Lung (tissue), 12 donors: ENCODE measurements around the gene PKHD1. TPM values are rescaled to one million over a fixed set of nuclear protein-coding genes. Genes with fewer than 3 reads are reported as not detected.

Experiments used
- ATAC-seq: fragments of 200-7000 bp; cut with Tn5 transposase; one replicate; pipeline ENCODE4 v1.9.1; 2020; ENCODE audit warnings: moderate number of reproducible peaks; ENCODE audit not compliant: insufficient read depth, low FRiP score
- DNase-seq, 3 donors: peaks; one replicate each; pipeline ENCODE4 v3.0.0-alpha.2; 2013 to 2017
- H3K27ac ChIP-seq, 2 donors: one replicate each; pipeline ENCODE4 v1.5.1; 2013; ENCODE audit warnings: mild to moderate bottlenecking in 2 of 2, moderate library complexity in 2 of 2, control low read depth in 1 of 2, inconsistent platforms in 1 of 2, low read depth in 1 of 2, low read length in 1 of 2
- H3K27me3 ChIP-seq, 3 donors: one replicate each; pipeline ENCODE4 v1.5.1; 2013; ENCODE audit warnings: low read length in 2 of 3; ENCODE audit not compliant: control insufficient read depth in 3 of 3, insufficient read depth in 3 of 3
- H3K36me3 ChIP-seq, 4 donors: one replicate each; pipeline ENCODE4 v1.5.1; 2013; ENCODE audit warnings: low read length in 4 of 4, mild to moderate bottlenecking in 1 of 4, moderate library complexity in 1 of 4; ENCODE audit not compliant: control insufficient read depth in 4 of 4, insufficient read depth in 4 of 4
- H3K4me1 ChIP-seq, 5 donors: one replicate each; pipeline ENCODE4 v1.5.1; 2013; ENCODE audit warnings: low read length in 5 of 5, mild to moderate bottlenecking in 2 of 5, moderate library complexity in 1 of 5; ENCODE audit not compliant: control insufficient read depth in 5 of 5, insufficient read depth in 5 of 5
- H3K4me3 ChIP-seq: one replicate; pipeline ENCODE4 v1.5.1; 2013; ENCODE audit warnings: mild to moderate bottlenecking, control low read depth, moderate library complexity
- H3K9ac ChIP-seq, 2 donors: one replicate each; pipeline ENCODE4 v1.5.1; 2013; ENCODE audit warnings: low read length in 2 of 2, control low read depth in 1 of 2; ENCODE audit not compliant: insufficient read depth in 1 of 2
- H3K9me3 ChIP-seq, 4 donors: one replicate each; pipeline ENCODE4 v1.5.1; 2013; ENCODE audit warnings: low read length in 3 of 4, mild to moderate bottlenecking in 1 of 4, moderate library complexity in 1 of 4; ENCODE audit not compliant: control insufficient read depth in 4 of 4, insufficient read depth in 3 of 4
- CTCF ChIP-seq: IDR thresholded peaks from 2 replicates; pipeline ENCODE4 v1.5.1; 2012; ENCODE audit warnings: mild to moderate bottlenecking; ENCODE audit errors: control extremely low read depth, extremely low read depth
- WGBS, 2 donors: extraction: QIAGEN DNeasy Blood & Tissue Kit; methylation state at CpG; one replicate each; pipeline ENCODE4 v1.1.7; 2013; 5-methylcytosine and 5-hydroxymethylcytosine counted together
- polyA plus RNA-seq, 2 donors: library from polyadenylated mRNA; stranded (reverse); fragments of 200-250 nt; gene quantifications; one replicate each; pipeline ENCODE4 v1.2.1, GENCODE V29; 2013
- total RNA-seq, 2 donors: library from RNA; depleted of rRNA in 1 of 2; stranded (reverse); fragments of >200 nt in 1 of 2; gene quantifications; one replicate each; pipeline ENCODE4 v1.2.1, GENCODE V29; 2014 to 2021
- donor health status: control.
- donor health status: control.
- donor health status: Bipolar disorder and iron deficiency.
- donor health status: healthy.
- donor health status: DM: yes; HTN: yes; CAD: no.

Gene PKHD1
- total and polyA plus RNA-seq, 4 donors: 0.01 to 6.1 (median 0.09) TPM

GRCh38 chr6:52042141-52042885 is 45.1 kb downstream of the PKHD1 start:
- H3K4me1 ChIP-seq: no peaks in the 10 kb centered on the region
- WGBS, 2 donors: 80 to 88% methylated on average over 2 of the region's 2 CpGs
- H3K9ac ChIP-seq: no peak overlapping the region
- H3K27ac ChIP-seq: no peak overlapping the region
- no peak for ATAC-seq
- H3K4me3 ChIP-seq: no peak overlapping the region
- TF ChIP-seq CTCF: no peak
- H3K27me3 ChIP-seq: no peaks in the 10 kb centered on the region
- DNase-seq: no peak
- no peaks in the 10 kb centered on the region for H3K9me3 ChIP-seq
- no peaks in the 10 kb centered on the region for H3K36me3 ChIP-seq

GRCh38 chr6:52041134-52041533 is 46.3 kb downstream of the PKHD1 start:
- H3K27me3 ChIP-seq: no peaks in the 10 kb centered on the region
- ATAC-seq: no peak
- no peak for DNase-seq
- no peak for TF ChIP-seq CTCF
- H3K4me3 ChIP-seq: no peak overlapping the region
- H3K36me3 ChIP-seq: no peaks in the 10 kb centered on the region
- H3K9me3 ChIP-seq: no peaks in the 10 kb centered on the region
- H3K27ac ChIP-seq: no peak overlapping the region
- no peak overlapping the region for H3K9ac ChIP-seq
- H3K4me1 ChIP-seq: no peaks in the 10 kb centered on the region

- Histone ChIP-seq H3K4me1 (no peaks in the 10 kb centered on the region), H3K9me3 (no peaks in the 10 kb centered on the region), H3K36me3 (no peaks in the 10 kb centered on the region), H3K27ac (no peak overlapping the region), H3K9ac (no peak overlapping the region), H3K27me3 (no peaks in the 10 kb centered on the region), H3K4me3 (no peak overlapping the region)
- ATAC-seq (no peak), DNase-seq (no peak)
- WGBS, 2 donors: 49 to 52% methylated on average over 2 of the region's 2 CpGs
- TF ChIP-seq CTCF: no peak
These were observed 59.7 kb downstream of the PKHD1 start for GRCh38 chr6:52027699-52028098.
